Thoracic aorta (tissue), 2 donors: Measurements from ENCODE around the gene ADGRL3. TPM values are rescaled to one million over a fixed set of nuclear protein-coding genes. Genes with fewer than 3 reads are reported as not detected.

Experiments used
- ATAC-seq: fragments of 150-250 bp; one replicate; pipeline ENCODE4 v1.8.0; 2017; ENCODE audit warnings: low read depth; ENCODE audit not compliant: insufficient number of reproducible peaks, low FRiP score
- DNase-seq: peaks from one replicate; pipeline ENCODE4 v3.0.0-alpha.2; 2020; ENCODE audit warnings: low spot score
- H3K27ac ChIP-seq, 2 donors: fragments of 200-600 bp; sonication (generic); 1 replicate in 1 of 2; 2 replicates in 1 of 2; pipeline ENCODE4 v1.5.1; 2016; ENCODE audit warnings: mild to moderate bottlenecking in 2 of 2, moderate library complexity in 2 of 2
- H3K27me3 ChIP-seq: fragments of 200-600 bp; sonication (generic); replicated peaks from 2 replicates; pipeline ENCODE4 v1.6.0; 2016; ENCODE audit warnings: mild to moderate bottlenecking; ENCODE audit not compliant: insufficient read depth
- H3K36me3 ChIP-seq: fragments of 200-600 bp; sonication (generic); one replicate; pipeline ENCODE4 v1.5.1; 2016
- H3K4me1 ChIP-seq, 2 donors: fragments of 200-600 bp; sonication (generic); 1 replicate in 1 of 2; 2 replicates in 1 of 2; pipeline versions ENCODE4 v1.5.1 to v1.6.0; 2016; ENCODE audit warnings: low read depth in 2 of 2, mild to moderate bottlenecking in 1 of 2; ENCODE audit not compliant: control insufficient read depth in 1 of 2
- H3K4me3 ChIP-seq: fragments of 200-600 bp; sonication (generic); 2 replicates; pipeline ENCODE4 v1.5.1; 2016; ENCODE audit warnings: mild to moderate bottlenecking
- H3K9me3 ChIP-seq: fragments of 200-600 bp; sonication (generic); 2 replicates; pipeline ENCODE4 v1.5.1; 2016
- total RNA-seq, 2 donors: library from RNA; depleted of rRNA; stranded (reverse); fragments of >200 nt; gene quantifications; one replicate each; pipeline versions ENCODE4 v1.1.0 to v1.2.3, GENCODE V29; 2016
- TF ChIP-seq, protein P1 (sequence below): fragments of 200-600 bp; sonication (generic); IDR thresholded peaks from one replicate; pipeline ENCODE4 v1.5.1; 2019; ENCODE audit warnings: antibody characterized with exemption

Gene ADGRL3
- total RNA-seq, 2 donors from 2014 or later = 17.5 to 18.1 TPM

DNA sequence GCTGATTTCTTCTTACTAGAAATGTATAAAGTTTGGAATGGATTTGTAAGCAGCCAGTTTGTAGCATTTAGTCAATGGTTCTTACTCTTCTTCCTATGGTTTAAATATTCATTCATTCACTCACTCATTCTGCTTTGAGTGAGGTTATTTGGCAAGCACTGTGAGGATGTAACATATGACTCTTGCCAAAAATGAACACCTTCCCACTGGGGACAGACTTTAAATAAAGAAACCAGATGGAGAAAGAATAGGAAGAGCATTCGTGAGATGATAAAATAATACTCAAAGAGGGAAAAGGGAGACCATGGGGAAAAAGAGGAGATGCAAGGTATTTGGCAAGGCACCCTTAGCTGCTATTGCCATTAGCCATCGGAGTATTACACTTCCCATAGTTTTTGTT, 586.1 kb downstream of the ADGRL3 start:
- no peak overlapping the region for H3K4me3 ChIP-seq
- no peaks in the 10 kb centered on the region for H3K4me1 ChIP-seq

DNA sequence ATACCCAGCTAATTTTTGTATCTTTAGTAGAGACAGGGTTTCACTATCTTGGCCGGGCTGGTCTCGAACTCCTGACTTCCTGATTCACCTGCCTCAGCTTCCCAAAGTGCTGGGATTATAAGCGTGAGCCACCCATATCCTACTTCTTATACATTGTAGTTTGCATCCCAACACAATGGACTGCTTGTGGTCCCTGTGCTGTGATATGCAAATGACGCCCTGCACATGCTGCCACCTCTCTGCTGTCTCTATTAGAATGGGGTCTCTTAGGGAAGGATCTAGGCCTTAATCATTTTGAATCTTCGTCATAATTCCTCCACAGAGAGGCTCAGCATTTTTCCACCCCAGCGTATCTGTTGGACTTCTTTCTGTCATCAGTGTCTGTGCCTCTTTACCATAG, 595.9 kb downstream of the ADGRL3 start:
- Histone ChIP-seq H3K4me3 (no peak overlapping the region), H3K4me1 (no peaks in the 10 kb centered on the region), H3K27me3 (no peaks in the 10 kb centered on the region), H3K36me3 (no peaks in the 10 kb centered on the region), H3K27ac (no peak overlapping the region), H3K9me3 (peaks cover 5% of the 10 kb centered on the region)
- TF ChIP-seq, protein P1, sequence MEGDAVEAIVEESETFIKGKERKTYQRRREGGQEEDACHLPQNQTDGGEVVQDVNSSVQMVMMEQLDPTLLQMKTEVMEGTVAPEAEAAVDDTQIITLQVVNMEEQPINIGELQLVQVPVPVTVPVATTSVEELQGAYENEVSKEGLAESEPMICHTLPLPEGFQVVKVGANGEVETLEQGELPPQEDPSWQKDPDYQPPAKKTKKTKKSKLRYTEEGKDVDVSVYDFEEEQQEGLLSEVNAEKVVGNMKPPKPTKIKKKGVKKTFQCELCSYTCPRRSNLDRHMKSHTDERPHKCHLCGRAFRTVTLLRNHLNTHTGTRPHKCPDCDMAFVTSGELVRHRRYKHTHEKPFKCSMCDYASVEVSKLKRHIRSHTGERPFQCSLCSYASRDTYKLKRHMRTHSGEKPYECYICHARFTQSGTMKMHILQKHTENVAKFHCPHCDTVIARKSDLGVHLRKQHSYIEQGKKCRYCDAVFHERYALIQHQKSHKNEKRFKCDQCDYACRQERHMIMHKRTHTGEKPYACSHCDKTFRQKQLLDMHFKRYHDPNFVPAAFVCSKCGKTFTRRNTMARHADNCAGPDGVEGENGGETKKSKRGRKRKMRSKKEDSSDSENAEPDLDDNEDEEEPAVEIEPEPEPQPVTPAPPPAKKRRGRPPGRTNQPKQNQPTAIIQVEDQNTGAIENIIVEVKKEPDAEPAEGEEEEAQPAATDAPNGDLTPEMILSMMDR = no peak
- ATAC-seq (no peak), DNase-seq (no peak)

More for the DNA sequence above, 586.1 kb downstream of the ADGRL3 start:
- no peaks in the 10 kb centered on the region for H3K36me3 ChIP-seq
- DNase-seq (no peak), ATAC-seq (no peak)
- H3K9me3 ChIP-seq = peaks cover under 1% of the 10 kb centered on the region
- H3K27ac ChIP-seq = no peak overlapping the region
- TF ChIP-seq, protein P1 = no peak
- no peaks in the 10 kb centered on the region for H3K27me3 ChIP-seq

DNA sequence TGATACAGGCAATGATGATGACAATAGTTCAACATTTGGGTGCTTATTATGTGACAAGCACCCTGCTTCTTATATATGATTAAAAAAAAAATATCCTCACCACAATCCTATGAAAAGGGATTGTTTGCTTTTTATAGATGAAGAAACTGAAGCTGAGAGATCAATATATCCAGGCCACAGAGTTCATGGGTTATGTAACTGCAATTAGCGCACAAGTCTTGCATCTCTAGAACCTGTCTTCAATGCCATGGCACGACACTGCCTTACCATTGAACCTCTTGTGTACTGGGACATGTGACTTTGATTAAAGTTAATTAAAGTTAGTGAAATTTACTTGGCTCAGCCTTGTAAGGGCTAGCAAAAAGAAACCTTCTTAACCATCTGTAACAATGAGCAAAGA, 599.7 kb downstream of the ADGRL3 start:
- no peaks in the 10 kb centered on the region for H3K9me3 ChIP-seq
- no peak for DNase-seq
- H3K4me1 ChIP-seq = no peaks in the 10 kb centered on the region
- H3K4me3 ChIP-seq = no peak overlapping the region
- no peak overlapping the region for H3K27ac ChIP-seq
- ATAC-seq = no peak
- TF ChIP-seq, protein P1 = no peak
- H3K27me3 ChIP-seq = no peaks in the 10 kb centered on the region
- no peaks in the 10 kb centered on the region for H3K36me3 ChIP-seq

DNA sequence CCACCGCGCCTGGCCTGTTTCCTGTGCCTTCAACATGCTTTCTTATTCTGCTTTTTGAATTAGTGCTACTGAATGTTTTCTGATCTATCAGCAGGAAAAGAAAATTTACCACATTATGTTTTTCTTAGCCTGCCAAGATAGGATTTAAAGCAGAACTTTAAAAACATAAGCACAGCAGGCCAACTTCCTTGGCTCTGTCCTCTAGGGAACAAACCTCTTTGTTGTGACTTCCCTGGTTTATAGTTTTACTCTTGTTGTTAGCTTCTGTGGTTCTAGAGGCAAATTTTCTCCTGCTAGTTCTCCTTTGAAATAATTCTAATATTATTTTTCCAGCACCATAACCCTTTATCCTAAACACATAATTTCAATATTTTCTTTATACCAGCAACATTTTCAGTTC, 605.1 kb downstream of the ADGRL3 start:
- Histone ChIP-seq H3K9me3 (no peaks in the 10 kb centered on the region), H3K27ac (no peak overlapping the region), H3K27me3 (no peaks in the 10 kb centered on the region), H3K36me3 (no peaks in the 10 kb centered on the region), H3K4me3 (no peak overlapping the region), H3K4me1 (no peaks in the 10 kb centered on the region)
- ATAC-seq (no peak), DNase-seq (no peak)
- TF ChIP-seq, protein P1 = no peak

DNA sequence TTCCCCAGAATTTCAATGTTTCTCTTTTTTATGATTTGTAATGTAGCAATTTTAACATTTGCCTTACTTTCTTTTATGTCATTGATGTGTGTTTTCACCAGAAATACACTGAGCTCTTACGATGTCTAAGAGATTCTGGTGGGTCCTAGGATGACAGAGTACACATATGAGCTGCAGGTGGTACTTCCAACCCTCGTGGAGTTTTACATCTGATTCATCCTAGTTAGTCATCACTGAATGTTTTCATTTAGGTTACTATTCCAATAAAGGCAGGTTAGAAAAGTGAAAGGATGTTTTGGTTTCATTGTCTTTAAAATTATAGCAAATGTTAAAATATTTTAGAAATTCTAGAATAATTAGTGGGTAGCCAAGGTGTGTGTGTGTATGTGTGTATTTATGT, 605.9 kb downstream of the ADGRL3 start:
- TF ChIP-seq, protein P1 = no peak
- H3K27ac ChIP-seq = no peak overlapping the region
- ATAC-seq (no peak), DNase-seq (no peak)
- H3K36me3 ChIP-seq = no peaks in the 10 kb centered on the region
- no peak overlapping the region for H3K4me3 ChIP-seq
- no peaks in the 10 kb centered on the region for H3K27me3 ChIP-seq
- H3K9me3 ChIP-seq = no peaks in the 10 kb centered on the region
- H3K4me1 ChIP-seq = no peaks in the 10 kb centered on the region
